Inferior parietal cortex (tissue), 1 donor: ENCODE measurements around the gene WBP2NL.

Experiments used
- DNase-seq: peaks from one replicate; pipeline ENCODE4 v3.0.0-alpha.2; 2016; ENCODE audit errors: extremely low spot score

The WBP2NL gene

DNA sequence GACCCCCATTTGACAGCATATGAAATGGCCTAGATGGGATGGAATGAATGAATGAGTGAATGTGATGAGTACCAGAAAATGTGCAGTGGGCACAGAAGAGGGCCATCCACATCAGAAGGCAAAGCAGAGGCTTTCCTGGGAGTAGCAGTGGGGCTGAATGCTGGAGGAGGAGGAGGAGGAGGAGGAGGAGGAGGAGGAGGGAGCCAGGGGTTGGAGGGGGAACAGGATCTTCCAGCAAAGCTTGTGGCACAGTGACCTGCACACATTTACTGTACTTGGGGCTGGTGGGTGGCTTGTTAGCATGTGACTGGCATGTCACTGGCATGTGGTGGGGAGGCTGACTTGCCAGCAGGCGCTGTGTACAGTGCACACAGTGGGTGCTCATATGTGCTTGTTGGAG lies 19.9 kb upstream of the WBP2NL start:
- no peak for DNase-seq

DNA sequence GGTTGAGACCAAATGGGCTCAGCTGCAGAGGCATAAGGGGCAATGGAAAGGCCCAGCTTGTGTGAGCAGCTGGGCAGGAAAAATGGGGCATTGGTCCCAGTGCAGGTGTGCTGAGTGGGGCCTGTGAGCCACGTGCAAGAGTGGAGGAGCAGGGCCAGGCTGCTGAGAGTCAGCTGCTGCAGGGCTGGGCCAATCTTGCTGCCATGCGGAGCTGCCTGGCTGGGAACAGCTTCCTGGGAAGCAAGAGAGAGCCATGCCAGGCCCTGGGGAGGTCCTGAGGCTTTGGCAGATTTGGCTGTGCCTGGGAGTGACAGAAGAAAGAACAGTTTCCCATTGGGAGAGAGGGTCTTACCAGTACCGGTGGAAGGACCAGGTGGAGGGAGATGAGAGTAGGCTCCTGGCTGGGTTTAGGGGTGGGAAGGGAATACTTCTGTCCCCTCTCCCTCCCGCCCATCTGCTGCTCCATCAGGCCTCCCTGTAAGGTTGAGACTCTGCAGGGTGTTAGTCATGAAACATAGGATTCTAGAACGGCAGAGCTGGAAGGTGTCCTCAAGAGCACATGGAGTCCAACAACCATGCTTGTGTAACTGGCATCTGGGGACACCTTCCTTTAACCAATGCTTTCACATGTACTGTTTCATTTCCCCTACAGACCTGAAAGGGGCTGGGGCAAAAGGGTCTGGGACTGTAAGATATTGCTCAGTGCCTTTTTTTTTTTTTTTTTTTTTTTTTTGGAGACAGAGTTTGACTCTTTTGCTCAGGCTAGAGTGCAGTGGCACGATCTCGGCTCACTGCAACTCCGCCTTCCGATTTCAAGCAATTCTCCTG lies 19.0 kb upstream of the WBP2NL start:
- no peak for DNase-seq

DNA sequence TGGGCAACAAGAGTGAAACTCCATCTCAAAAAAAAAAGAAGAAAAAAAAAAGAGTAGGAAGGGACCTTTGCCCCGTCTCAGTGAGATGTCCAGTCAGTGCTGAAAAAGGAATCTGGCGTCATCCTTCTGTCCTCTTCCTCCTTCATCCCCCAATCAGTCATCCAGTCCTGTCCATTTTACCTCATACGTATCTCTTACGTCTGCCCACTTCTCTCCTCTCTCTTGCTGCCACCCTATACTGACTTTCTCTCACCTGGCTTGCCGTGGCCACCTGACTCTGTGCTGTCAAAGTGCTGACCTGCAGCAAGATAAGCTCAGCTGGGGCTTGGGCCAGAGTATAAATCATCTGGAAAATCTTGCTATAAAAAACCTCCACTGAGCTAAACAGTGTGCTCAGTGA lies 15.7 kb upstream of the WBP2NL start:
- no peak for DNase-seq

DNA sequence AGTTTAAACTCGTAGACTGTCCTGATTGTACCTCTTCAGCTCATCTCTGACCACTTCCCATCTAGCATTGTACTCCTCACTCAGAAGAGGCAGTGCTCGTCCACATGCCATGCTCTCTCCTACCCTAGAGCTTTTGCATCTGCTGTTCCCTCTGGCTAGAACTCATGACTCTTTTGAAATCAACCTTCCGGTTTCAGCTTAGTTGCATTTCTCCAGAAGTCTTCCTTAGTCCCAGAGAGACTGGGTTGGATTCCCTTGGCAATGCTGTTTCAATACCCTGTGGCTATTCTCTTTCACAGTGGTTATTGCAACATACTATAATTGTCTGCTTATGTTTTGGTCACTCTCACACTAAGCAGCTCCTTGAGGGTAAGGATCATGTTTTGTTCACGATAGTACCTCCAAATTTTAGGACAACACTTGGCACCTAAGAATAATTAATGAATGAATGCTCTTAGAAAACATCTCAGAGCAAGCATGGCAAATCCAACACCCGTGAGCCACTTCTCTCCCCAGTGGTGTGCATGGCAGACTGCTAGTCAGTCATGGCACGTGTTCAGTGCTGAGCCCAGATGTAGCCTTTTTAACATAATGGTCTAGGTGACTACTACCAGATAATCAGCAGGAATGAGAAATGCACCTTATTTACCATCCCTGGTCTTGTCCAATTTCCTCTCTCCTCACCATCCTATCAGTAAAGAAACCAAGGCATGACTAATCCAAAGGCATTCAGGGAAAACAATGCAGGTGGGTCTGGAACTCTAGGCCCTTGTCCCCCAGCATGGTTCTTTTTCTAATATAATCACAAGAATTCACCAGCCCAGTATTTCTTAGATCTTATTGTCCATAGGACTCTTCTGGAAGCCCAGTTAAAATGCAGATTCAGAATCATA lies 14.8 kb upstream of the WBP2NL start:
- no peak for DNase-seq

- DNase-seq = no peak
Observed at GRCh38 chr22:41987276-41987675, 11.3 kb upstream of the WBP2NL start.

DNA sequence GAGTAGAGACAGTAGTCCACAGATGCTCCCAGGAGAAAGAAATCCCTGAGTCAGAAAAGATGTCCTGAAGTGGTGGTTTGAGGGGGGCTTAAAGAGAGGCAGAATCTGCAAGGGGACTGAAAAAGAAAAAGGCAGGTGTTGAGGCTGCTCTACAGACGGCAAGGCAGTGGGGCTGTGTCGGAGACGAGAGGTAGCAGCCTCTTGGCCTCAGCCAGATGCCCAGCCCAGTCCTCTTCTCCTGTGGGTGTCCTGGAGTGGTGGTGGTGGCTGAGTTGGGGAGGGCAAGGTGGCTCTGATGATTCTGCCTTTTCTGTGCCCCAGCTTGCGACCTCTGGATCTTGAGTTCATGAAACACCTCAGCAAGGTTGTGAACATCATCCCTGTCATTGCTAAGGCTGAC lies 9.3 kb upstream of the WBP2NL start:
- DNase-seq = no peak

- no peak for DNase-seq
Observed at GRCh38 chr22:41991111-41991510, 7.5 kb upstream of the WBP2NL start.

DNA sequence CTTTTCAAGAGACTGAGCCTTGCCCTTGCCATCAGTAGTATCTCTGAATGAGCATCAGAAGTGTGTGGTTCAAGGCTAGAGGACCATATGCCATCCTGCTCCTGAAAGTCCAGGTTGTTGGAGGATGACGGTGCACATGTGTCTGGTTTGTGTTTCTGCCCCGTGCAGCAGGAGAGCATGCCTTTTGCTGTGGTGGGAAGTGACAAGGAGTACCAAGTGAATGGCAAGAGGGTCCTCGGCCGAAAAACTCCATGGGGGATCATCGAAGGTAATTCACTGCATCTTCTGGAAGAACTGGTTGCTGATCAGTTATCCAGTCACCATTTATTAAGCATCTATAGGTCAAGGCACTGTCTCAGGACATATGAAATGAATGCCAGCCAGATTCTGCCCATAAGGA lies 6.1 kb upstream of the WBP2NL start:
- no peak for DNase-seq

DNA sequence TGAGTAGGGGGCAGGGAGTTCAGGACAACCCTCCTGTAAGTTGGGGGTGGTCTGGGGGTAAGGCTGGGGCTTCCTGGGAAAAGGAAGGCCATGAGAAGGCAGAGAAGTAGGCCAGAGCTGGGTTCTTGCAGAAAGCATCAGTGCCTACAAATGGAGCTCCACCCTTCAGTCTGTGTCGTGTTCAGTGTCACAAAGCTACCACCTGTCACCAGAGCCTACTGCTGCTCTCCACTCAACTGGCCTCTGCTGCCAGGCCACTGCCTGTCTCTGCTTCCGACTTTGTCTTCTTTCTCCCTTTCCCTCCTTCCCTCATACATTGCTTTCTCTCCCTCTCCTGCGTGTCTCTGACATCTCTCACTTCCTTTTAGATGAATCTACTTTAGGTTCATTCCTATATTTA lies 3.4 kb upstream of the WBP2NL start:
- DNase-seq = no peak

GRCh38 chr22:41996826-41997225 lies 1.8 kb upstream of the WBP2NL start:
- DNase-seq = no peak

- no peak for DNase-seq
Observed at GRCh38 chr22:42000466-42000865, 1.9 kb downstream of the WBP2NL start.

GRCh38 chr22:42001121-42001520 lies 2.5 kb downstream of the WBP2NL start:
- DNase-seq = no peak

DNA sequence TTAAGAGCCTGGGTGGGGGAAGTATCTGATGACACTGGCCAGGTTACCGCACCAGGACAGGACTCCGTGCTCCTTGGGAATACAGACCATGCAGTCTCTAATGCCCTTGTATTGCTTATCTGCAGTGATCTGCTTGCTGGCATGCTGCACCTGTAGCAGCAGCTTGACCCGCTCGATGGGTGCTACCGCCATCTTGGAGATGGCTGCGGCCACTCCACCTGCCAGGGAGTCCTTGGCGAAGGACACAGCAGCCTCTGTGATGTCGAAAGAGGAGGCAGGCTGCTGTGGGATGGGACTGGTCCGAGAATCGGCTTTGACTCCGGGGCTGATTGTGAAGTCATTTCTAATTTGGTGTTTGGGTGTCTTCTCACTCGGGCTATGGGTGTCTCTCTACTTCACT lies 3.1 kb downstream of the WBP2NL start:
- no peak for DNase-seq

- no peak for DNase-seq
Observed at GRCh38 chr22:42007922-42008321, 9.3 kb downstream of the WBP2NL start.

- DNase-seq = no peak
Observed at GRCh38 chr22:42010778-42011177, 12.2 kb downstream of the WBP2NL start.

DNA sequence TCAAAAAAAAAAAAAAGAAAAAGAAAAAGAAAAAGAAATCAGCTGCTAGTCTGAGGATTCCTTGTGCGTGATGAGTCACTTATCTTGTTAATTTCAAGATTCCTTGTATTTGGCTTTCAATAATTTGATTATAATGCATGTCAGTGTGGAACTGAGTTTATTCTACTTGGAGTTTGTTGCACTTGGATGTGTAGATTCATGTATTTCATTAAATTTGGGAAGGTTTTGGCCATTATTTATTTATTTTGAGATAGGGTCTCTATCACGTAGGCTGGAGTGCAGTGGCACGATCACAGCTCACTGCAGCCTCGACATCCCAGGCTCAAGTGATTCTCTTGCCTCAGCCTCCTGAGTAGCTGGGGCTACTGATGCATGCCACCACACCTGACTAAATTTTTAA lies 14.8 kb downstream of the WBP2NL start:
- no peak for DNase-seq

GRCh38 chr22:42016111-42016510 lies 17.5 kb downstream of the WBP2NL start:
- DNase-seq = no peak

GRCh38 chr22:42018224-42018623 lies 19.6 kb downstream of the WBP2NL start:
- no peak for DNase-seq

- no peak for DNase-seq
Observed at GRCh38 chr22:42021571-42021970, 23.0 kb downstream of the WBP2NL start.

GRCh38 chr22:42022162-42022847 lies 23.7 kb downstream of the WBP2NL start:
- DNase-seq = no peak

- DNase-seq = no peak
Observed at GRCh38 chr22:42025421-42025820, 26.8 kb downstream of the WBP2NL start.

DNA sequence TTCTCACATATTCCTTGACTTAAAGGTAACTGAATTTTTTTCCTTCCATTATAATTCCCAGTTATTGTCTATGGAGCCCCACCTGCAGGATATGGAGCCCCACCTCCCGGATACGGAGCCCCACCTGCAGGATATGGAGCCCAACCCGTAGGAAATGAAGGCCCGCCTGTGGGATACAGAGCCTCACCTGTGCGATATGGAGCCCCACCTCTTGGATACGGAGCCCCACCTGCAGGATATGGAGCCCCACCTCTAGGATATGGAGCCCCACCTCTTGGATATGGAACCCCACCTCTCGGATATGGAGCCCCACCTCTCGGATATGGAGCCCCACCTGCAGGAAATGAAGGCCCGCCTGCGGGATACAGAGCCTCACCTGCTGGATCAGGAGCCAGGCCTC lies 28.1 kb downstream of the WBP2NL start:
- DNase-seq = no peak
